ENCODE measurements around the gene HOXA1.

HOXA1 gene

DNA sequence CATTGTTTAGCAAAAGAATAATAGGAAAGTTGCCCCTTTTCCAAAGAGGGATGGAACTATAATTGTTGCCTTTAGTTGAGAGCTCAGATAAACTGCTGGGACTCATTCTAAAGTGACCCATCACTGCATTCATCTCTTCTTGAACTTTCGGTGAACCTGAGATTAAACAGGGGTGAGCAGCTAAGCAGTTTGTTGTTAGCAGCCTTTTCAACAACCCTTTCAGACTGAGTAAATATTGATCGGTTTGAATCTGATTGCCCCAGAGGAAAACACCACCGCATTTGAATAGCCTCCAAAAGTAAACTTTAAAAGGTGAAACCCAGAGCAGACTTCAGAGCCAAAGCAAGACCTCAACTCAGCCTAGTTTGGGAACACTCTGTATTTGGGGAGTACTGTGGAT is 4.7 kb downstream of the HOXA1 start:
- H3K4me3 ChIP-seq (ENCODE audit: low read depth, low read length) = no peak overlapping the region
- peaks cover 79% of the 10 kb centered on the region for H3K27me3 ChIP-seq (replicated peaks)
- TF ChIP-seq CTCF (IDR thresholded peaks at IDR 0.05; ENCODE audit: low read depth, low read length, missing control alignments) = no peak
- H3K27ac ChIP-seq = no peak overlapping the region
- in situ Hi-C loops (cut with HindIII; ENCODE audit: low pct_ligation_motif_present, low sequenced_read_pairs) = no loop called here
- H3K36me3 ChIP-seq (replicated peaks) = no peaks in the 10 kb centered on the region
- DNase-seq = no peak

- no peak overlapping the region for H3K4me3 ChIP-seq (ENCODE audit: low read depth, low read length)
- H3K36me3 ChIP-seq (replicated peaks) = no peaks in the 10 kb centered on the region
- in situ Hi-C loops (cut with HindIII; ENCODE audit: low pct_ligation_motif_present, low sequenced_read_pairs) = no loop called here
- no peak for DNase-seq
- TF ChIP-seq CTCF (IDR thresholded peaks at IDR 0.05; ENCODE audit: low read depth, low read length, missing control alignments) = no peak
- H3K27me3 ChIP-seq (replicated peaks) = peaks cover 52% of the 10 kb centered on the region
- no peak overlapping the region for H3K27ac ChIP-seq
These were observed 7.5 kb downstream of the HOXA1 start for GRCh38 chr7:27088002-27088922.

DNA sequence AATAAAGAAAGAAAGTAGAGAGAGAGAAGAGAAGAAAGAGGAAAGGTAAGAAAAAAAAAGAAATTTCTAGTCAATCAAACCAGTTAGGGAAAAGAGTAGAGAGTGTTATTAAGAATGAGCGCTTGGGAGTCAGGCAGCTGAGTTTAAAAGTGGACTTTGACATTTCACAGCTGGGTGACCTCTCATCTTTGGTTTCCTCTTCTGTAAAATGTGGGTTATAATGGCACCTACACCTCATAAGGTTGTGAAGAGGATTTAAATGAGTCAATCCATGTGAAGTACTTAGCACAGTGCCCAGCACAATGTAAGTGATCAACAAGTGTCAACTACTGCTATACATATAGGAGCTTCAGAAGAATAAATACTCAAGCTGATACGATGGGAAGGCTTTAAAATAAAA is 12.2 kb downstream of the HOXA1 start:
- Histone ChIP-seq H3K27me3 (replicated peaks) (peaks cover 14% of the 10 kb centered on the region), H3K27ac (no peak overlapping the region), H3K4me3 (ENCODE audit: low read depth, low read length) (no peak overlapping the region), H3K36me3 (replicated peaks) (no peaks in the 10 kb centered on the region)
- DNase-seq = no peak
- no peak for TF ChIP-seq CTCF (IDR thresholded peaks at IDR 0.05; ENCODE audit: low read depth, low read length, missing control alignments)
- in situ Hi-C loops (cut with HindIII; ENCODE audit: low pct_ligation_motif_present, low sequenced_read_pairs) = no loop called here

DNA sequence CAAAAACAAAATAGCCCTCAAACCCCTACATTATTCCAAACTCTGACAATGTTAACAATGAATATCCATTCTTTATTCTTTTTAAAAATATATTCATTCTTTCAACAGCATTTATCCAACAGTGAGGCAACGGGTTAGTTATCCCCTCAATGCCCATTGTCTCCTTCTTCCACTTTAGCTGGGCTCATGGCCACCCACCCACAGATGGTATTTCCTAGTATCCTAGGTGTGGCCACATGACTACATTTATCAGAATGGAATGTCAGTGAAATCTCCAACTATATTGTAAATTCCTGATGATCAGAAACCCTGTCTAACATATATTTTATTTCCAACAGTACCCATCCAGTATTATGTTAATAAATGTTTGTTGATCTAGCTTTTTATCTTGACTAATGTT is 13.6 kb downstream of the HOXA1 start:
- Histone ChIP-seq H3K36me3 (replicated peaks) (no peaks in the 10 kb centered on the region), H3K27me3 (replicated peaks) (peaks cover under 1% of the 10 kb centered on the region), H3K27ac (no peak overlapping the region), H3K4me3 (ENCODE audit: low read depth, low read length) (no peak overlapping the region)
- TF ChIP-seq CTCF (IDR thresholded peaks at IDR 0.05; ENCODE audit: low read depth, low read length, missing control alignments) = no peak
- no peak for DNase-seq
- in situ Hi-C loops (cut with HindIII; ENCODE audit: low pct_ligation_motif_present, low sequenced_read_pairs) = no loop called here

DNA sequence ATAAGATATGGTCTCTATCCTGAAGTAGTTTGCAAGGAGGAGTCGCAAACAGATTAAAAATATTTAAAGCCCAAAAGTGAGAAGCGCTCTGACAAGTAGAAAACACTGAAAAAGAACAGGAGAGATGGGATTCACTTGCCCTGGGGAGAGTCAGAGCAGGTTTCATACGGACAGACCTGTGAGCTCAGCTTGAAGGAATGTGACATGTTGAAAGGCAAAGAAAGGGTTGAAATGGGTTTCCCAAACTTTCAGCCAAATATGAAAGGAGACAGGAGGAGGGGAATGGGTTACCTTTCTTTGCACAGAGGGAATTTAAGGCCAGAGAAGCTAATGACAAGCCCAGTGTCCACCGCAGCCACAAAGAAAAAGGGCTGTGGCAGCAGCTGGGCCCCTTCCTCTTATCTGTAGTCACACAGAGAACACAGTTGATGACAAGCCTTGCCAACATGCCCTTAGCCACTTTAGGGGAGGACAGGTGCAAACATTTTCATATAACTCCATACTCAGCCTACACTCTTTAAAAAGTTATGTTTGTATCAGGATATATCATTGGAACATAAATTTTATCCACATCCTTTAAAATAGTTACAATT is 14.9 kb downstream of the HOXA1 start:
- no peak for DNase-seq
- no peak overlapping the region for H3K27ac ChIP-seq
- TF ChIP-seq CTCF (IDR thresholded peaks at IDR 0.05; ENCODE audit: low read depth, low read length, missing control alignments) = no peak
- H3K4me3 ChIP-seq (ENCODE audit: low read depth, low read length) = no peak overlapping the region
- H3K36me3 ChIP-seq (replicated peaks) = no peaks in the 10 kb centered on the region
- H3K27me3 ChIP-seq (replicated peaks) = no peaks in the 10 kb centered on the region
- in situ Hi-C loops (cut with HindIII; ENCODE audit: low pct_ligation_motif_present, low sequenced_read_pairs) = no loop called here
